Transverse colon (tissue), 4 donors: Measurements from ENCODE around the gene FBXL19.

Experiments used
- POLR2A ChIP-seq: fragments of 450-650 bp; IDR thresholded peaks from one replicate; pipeline ENCODE4 v1.6.1; 2016; ENCODE audit warnings: antibody characterized with exemption, mild to moderate bottlenecking, moderate library complexity
- POLR2AphosphoS5 ChIP-seq, 3 donors: sonication (generic); formaldehyde crosslinking; IDR thresholded peaks; one replicate each; pipeline ENCODE4 v1.6.1; 2016; ENCODE audit warnings: antibody characterized with exemption in 3 of 3
- TF ChIP-seq, protein P1 (sequence below), 5 experiments: fragments of 200-600 bp in 3 of 5; fragments of 450-650 bp in 2 of 5; sonication (generic) in 3 of 5; IDR thresholded peaks; 1 replicate in 2 of 5; 2 replicates in 3 of 5; pipeline ENCODE4 v1.5.1; 2016 to 2017; ENCODE audit warnings: antibody characterized with exemption in 5 of 5, inconsistent platforms in 3 of 5, mild to moderate bottlenecking in 2 of 5, moderate library complexity in 1 of 5

DNA sequence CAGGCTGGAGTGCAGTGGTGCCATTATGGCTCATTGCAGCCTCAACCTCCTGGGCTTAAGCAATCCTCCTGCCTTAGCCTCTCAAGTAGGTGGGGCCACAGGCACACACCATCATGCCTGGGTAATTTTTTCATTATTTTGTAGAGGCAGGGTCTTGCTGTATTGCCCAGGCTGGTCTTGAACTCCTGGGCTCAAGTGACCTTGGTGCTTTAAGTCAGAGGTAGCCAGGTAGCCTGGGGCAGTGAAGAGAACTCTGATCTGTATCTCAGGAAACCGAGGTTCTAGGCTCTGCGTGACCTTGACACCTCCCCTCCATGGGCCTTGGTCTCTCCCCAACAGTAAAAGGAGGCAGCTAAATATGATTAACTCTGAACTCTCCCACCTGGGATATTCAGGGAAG lies 23.6 kb upstream of the FBXL19 start:
- TF ChIP-seq, protein P1, sequence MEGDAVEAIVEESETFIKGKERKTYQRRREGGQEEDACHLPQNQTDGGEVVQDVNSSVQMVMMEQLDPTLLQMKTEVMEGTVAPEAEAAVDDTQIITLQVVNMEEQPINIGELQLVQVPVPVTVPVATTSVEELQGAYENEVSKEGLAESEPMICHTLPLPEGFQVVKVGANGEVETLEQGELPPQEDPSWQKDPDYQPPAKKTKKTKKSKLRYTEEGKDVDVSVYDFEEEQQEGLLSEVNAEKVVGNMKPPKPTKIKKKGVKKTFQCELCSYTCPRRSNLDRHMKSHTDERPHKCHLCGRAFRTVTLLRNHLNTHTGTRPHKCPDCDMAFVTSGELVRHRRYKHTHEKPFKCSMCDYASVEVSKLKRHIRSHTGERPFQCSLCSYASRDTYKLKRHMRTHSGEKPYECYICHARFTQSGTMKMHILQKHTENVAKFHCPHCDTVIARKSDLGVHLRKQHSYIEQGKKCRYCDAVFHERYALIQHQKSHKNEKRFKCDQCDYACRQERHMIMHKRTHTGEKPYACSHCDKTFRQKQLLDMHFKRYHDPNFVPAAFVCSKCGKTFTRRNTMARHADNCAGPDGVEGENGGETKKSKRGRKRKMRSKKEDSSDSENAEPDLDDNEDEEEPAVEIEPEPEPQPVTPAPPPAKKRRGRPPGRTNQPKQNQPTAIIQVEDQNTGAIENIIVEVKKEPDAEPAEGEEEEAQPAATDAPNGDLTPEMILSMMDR (IDR thresholded peaks at IDR 0.05), result no peak
- TF ChIP-seq POLR2AphosphoS5 (IDR thresholded peaks at IDR 0.05) (no peak), POLR2A (no peak)
